HG03575 (cell line): ENCODE measurements around the gene FADS2.

Experiments used
- ATAC-seq: cut with Tn5 transposase; IDR thresholded peaks from one replicate; pipeline ENCODE4 v1.9.1; 2021; ENCODE audit not compliant: unreplicated experiment, insufficient number of reproducible peaks, low FRiP score; ENCODE audit errors: extremely low read depth

The FADS2 gene

GRCh38 chr11:61827571-61828378 is at the start of gene FADS2:
TSS of gene FADS2 (plus strand) at chr11:61828300. CDS start at chr11:61828391, 91 bp downstream.
- no peak for ATAC-seq

- no peak for ATAC-seq
These were observed 49.7 kb upstream of the FADS2 start for GRCh38 chr11:61778357-61778886.

- ATAC-seq: no peak
These were observed 49.0 kb upstream of the FADS2 start for GRCh38 chr11:61778920-61779650.

GRCh38 chr11:61779666-61780525 is 48.2 kb upstream of the FADS2 start:
- ATAC-seq: no peak

GRCh38 chr11:61780581-61781162 is 47.4 kb upstream of the FADS2 start:
- ATAC-seq: no peak

- ATAC-seq: no peak
These were observed 46.5 kb upstream of the FADS2 start for GRCh38 chr11:61781585-61781984.

GRCh38 chr11:61782299-61782698 is 45.8 kb upstream of the FADS2 start:
- ATAC-seq: no peak

- ATAC-seq: no peak
These were observed 45.3 kb upstream of the FADS2 start for GRCh38 chr11:61782841-61783240.

- no peak for ATAC-seq
These were observed 44.2 kb upstream of the FADS2 start for GRCh38 chr11:61783717-61784505.

GRCh38 chr11:61784506-61784805 is 43.6 kb upstream of the FADS2 start:
- ATAC-seq: no peak

- ATAC-seq: no peak
These were observed 42.2 kb upstream of the FADS2 start for GRCh38 chr11:61785837-61786402.

GRCh38 chr11:61787928-61788491 is 40.1 kb upstream of the FADS2 start:
- ATAC-seq: no peak

GRCh38 chr11:61791737-61792309 is 36.3 kb upstream of the FADS2 start:
- no peak for ATAC-seq

GRCh38 chr11:61792310-61793082 is 35.6 kb upstream of the FADS2 start, which contains the start of the genes FEN1 and TMEM258:
TSS of gene FEN1 (plus strand) at chr11:61792911. CDS start at chr11:61795362, 2,451 bp downstream.
TSS of gene TMEM258 (minus strand) at chr11:61792599. CDS start at chr11:61792558, 41 bp downstream.
- ATAC-seq: no peak

GRCh38 chr11:61793083-61793828 is 34.8 kb upstream of the FADS2 start:
- ATAC-seq: no peak

GRCh38 chr11:61793829-61794204 is 34.3 kb upstream of the FADS2 start:
- no peak for ATAC-seq
